Activated CD8-positive, alpha-beta memory T cell treated with anti-CD3 and anti-CD28 coated beads, Interleukin-2, amount 50 U/mL, for 24 hours (primary cell): Measurements from ENCODE around the gene RNF212.

Experiments used
- DNase-seq: peaks from one replicate; pipeline ENCODE4 v3.0.0-alpha.2; 2020; ENCODE audit errors: extremely low read depth

The RNF212 gene

GRCh38 chr4:1036976-1037810 is 76.2 kb downstream of the RNF212 start:
- DNase-seq = no peak

- DNase-seq = no peak
Observed at GRCh38 chr4:1036095-1036494, 77.3 kb downstream of the RNF212 start.

GRCh38 chr4:1035510-1035909 is 77.9 kb downstream of the RNF212 start:
- DNase-seq = no peak

GRCh38 chr4:1033840-1034551 is 79.4 kb downstream of the RNF212 start:
- no peak for DNase-seq

GRCh38 chr4:1032861-1033260 is 80.5 kb downstream of the RNF212 start:
- DNase-seq = no peak

- no peak for DNase-seq
Observed at GRCh38 chr4:1031956-1032795, 81.2 kb downstream of the RNF212 start.

GRCh38 chr4:1031346-1031745 is 82.0 kb downstream of the RNF212 start:
- no peak for DNase-seq

- no peak for DNase-seq
Observed at GRCh38 chr4:1030559-1030958, 82.8 kb downstream of the RNF212 start.

GRCh38 chr4:1030031-1030430 is 83.3 kb downstream of the RNF212 start:
- DNase-seq = no peak

GRCh38 chr4:1029529-1029928 is 83.8 kb downstream of the RNF212 start:
- no peak for DNase-seq

- no peak for DNase-seq
Observed at GRCh38 chr4:1028574-1029220, 84.7 kb downstream of the RNF212 start.

- no peak for DNase-seq
Observed at GRCh38 chr4:1027915-1028238, 85.5 kb downstream of the RNF212 start.

- DNase-seq = no peak
Observed at GRCh38 chr4:1027219-1027914, 86.0 kb downstream of the RNF212 start.

- DNase-seq = no peak
Observed at GRCh38 chr4:1026115-1026514, 87.2 kb downstream of the RNF212 start.

GRCh38 chr4:1024882-1025545 is 88.3 kb downstream of the RNF212 start:
- no peak for DNase-seq

GRCh38 chr4:1023895-1024740 is 89.2 kb downstream of the RNF212 start:
- DNase-seq = no peak

GRCh38 chr4:1023075-1023640 is 90.2 kb downstream of the RNF212 start:
- no peak for DNase-seq

- no peak for DNase-seq
Observed at GRCh38 chr4:1022739-1023066, 90.7 kb downstream of the RNF212 start.

GRCh38 chr4:1022051-1022738 is 91.2 kb downstream of the RNF212 start:
- DNase-seq = no peak
